HCT116 (cell line): ENCODE measurements around the gene RFX1. TPM values are rescaled to one million over a fixed set of nuclear protein-coding genes. Genes with fewer than 3 reads are reported as not detected.

Source experiments
- ATAC-seq: fragments of 200-7000 bp; cut with Tn5 transposase; 2 replicates; pipeline ENCODE4 v1.9.1; 2020; ENCODE audit warnings: mild to moderate bottlenecking, moderate library complexity
- BruUV-seq: library from RNA; stranded (reverse); fragments of 400-500 nt; replicated peaks from 2 replicates; lab custom pipeline; 2021; lab: Mats Ljungman, UMichigan
- CTCF ChIA-PET: fragments of 300-600 bp; sonication (Branson Sonifier 250); formaldehyde crosslinking; loops from one replicate; lab custom pipeline; 2021; ENCODE audit warnings: antibody characterized with exemption; lab: Charles Lee
- POLR2A ChIA-PET: fragments of 300-600, 350-600 bp; sonication (Branson Sonifier 250); formaldehyde crosslinking; loops from one replicate; lab custom pipeline; 2021; ENCODE audit warnings: antibody characterized with exemption; lab: Charles Lee
- RAD21 ChIA-PET, 2 experiments: fragments of 300-600 bp; sonication (Branson Sonifier 250); formaldehyde crosslinking; loops; one replicate each; lab custom pipeline; 2023; ENCODE audit warnings: low total read pairs in 2 of 2; ENCODE audit not compliant: uncharacterized antibody in 2 of 2, unreplicated experiment in 2 of 2, low non-redundant PET in 1 of 2; lab: Charles Lee
- DNase-seq: peaks from one replicate; pipeline ENCODE4 v3.0.0-alpha.2; 2010; ENCODE audit warnings: low read depth, low spot score
- H2AFZ ChIP-seq: fragments of 200-600 bp; shearing (Covaris generic), sonication (generic); 2 replicates; pipeline ENCODE4 v1.6.1; 2017; ENCODE audit warnings: low read depth, mixed run types, mixed read lengths, antibody characterized with exemption, low read length; ENCODE audit not compliant: poor library complexity, severe bottlenecking
- H3K27ac ChIP-seq: 2 replicates; pipeline ENCODE4 v1.5.1; 2012; ENCODE audit warnings: low read depth, low read length
- H3K27me3 ChIP-seq: fragments of 200-600 bp; sonication (generic); 2 replicates; pipeline ENCODE4 v1.6.1; 2016; ENCODE audit warnings: mixed run types, low read length, mixed read lengths; ENCODE audit not compliant: insufficient read depth
- H3K36me3 ChIP-seq, 2 experiments: fragments of 200-500 bp in 1 of 2; fragments of 200-600 bp in 1 of 2; sonication (Bioruptor generic) in 1 of 2; sonication (generic) in 1 of 2; 2 replicates each; pipeline versions ENCODE4 v1.5.1 to v1.6.1; 2014 to 2016; ENCODE audit warnings: low read length in 2 of 2, inconsistent platforms in 1 of 2, mixed read lengths in 1 of 2, mixed run types in 1 of 2; ENCODE audit not compliant: insufficient read depth in 2 of 2, control insufficient read depth in 1 of 2
- H3K4me1 ChIP-seq, 2 experiments: fragments of 200-600 bp in 1 of 2; sonication (generic) in 1 of 2; 2 replicates each; pipeline versions ENCODE4 v1.5.1 to v1.6.1; 2012 to 2017; ENCODE audit warnings: low read length in 2 of 2, inconsistent platforms in 1 of 2, mild to moderate bottlenecking in 1 of 2, mixed read lengths in 1 of 2, mixed run types in 1 of 2, moderate library complexity in 1 of 2; ENCODE audit not compliant: insufficient read depth in 2 of 2, control insufficient read depth in 1 of 2
- H3K4me2 ChIP-seq: fragments of 200-600 bp; sonication (generic); 2 replicates; pipeline ENCODE4 v1.6.1; 2017; ENCODE audit warnings: mixed run types, low read length, mixed read lengths
- H3K4me3 ChIP-seq, 2 experiments: fragments of 200-600 bp in 1 of 2; sonication (generic) in 1 of 2; replicated peaks in 1 of 2; 2 replicates each; pipeline ENCODE4 v1.5.1; 2011 to 2016; ENCODE audit warnings: low read length in 2 of 2, control low read depth in 1 of 2, low read depth in 1 of 2, mild to moderate bottlenecking in 1 of 2, mixed read lengths in 1 of 2, mixed run types in 1 of 2
- H3K79me2 ChIP-seq: fragments of 200-600 bp; sonication (generic); 2 replicates; pipeline ENCODE4 v1.6.1; 2017; ENCODE audit warnings: mild to moderate bottlenecking, mixed run types, low read length, moderate library complexity, mixed read lengths; ENCODE audit not compliant: insufficient read depth
- H3K9ac ChIP-seq: fragments of 200-600 bp; sonication (generic); 2 replicates; pipeline ENCODE4 v1.6.1; 2016; ENCODE audit warnings: low read length, mixed read lengths
- H3K9me2 ChIP-seq: fragments of 200-600 bp; sonication (generic), shearing (Covaris generic); 2 replicates; pipeline ENCODE4 v1.6.1; 2017; ENCODE audit warnings: mixed run types, mild to moderate bottlenecking, moderate library complexity; ENCODE audit not compliant: insufficient read depth
- H3K9me3 ChIP-seq, 2 experiments: fragments of 200-500 bp in 1 of 2; fragments of 200-600 bp in 1 of 2; sonication (Bioruptor generic) in 1 of 2; sonication (generic) in 1 of 2; 2 replicates each; pipeline ENCODE4 v1.6.1; 2014 to 2017; ENCODE audit warnings: low read length in 2 of 2, mixed read lengths in 2 of 2, inconsistent platforms in 1 of 2, low read depth in 1 of 2, mild to moderate bottlenecking in 1 of 2, mixed run types in 1 of 2, moderate library complexity in 1 of 2; ENCODE audit not compliant: control insufficient read depth in 1 of 2, insufficient read depth in 1 of 2
- H4K20me1 ChIP-seq: fragments of 200-600 bp; sonication (generic), shearing (Covaris generic); 2 replicates; pipeline ENCODE4 v1.6.1; 2017; ENCODE audit warnings: mixed run types, mild to moderate bottlenecking, moderate library complexity; ENCODE audit not compliant: insufficient read depth
- ATF3 ChIP-seq: IDR thresholded peaks from 2 replicates; pipeline ENCODE4 v1.6.1; 2012
- EZH2 ChIP-seq: fragments of 200-600 bp; sonication (generic); IDR thresholded peaks from 2 replicates; pipeline ENCODE4 v1.6.1; 2017; ENCODE audit warnings: antibody characterized with exemption, mixed run types
- EZH2phosphoT487 ChIP-seq: fragments of 200-600 bp; IDR thresholded peaks from 2 replicates; pipeline ENCODE4 v1.6.1; 2018; ENCODE audit warnings: antibody characterized with exemption, borderline replicate concordance
- JUND ChIP-seq: IDR thresholded peaks from 2 replicates; pipeline ENCODE4 v1.6.1; 2012
- MAX ChIP-seq: IDR thresholded peaks from 2 replicates; pipeline ENCODE4 v1.6.1; 2012
- SP1 ChIP-seq: IDR thresholded peaks from 2 replicates; pipeline ENCODE4 v1.6.1; 2012; ENCODE audit warnings: low read depth
- TCF7L2 ChIP-seq: IDR thresholded peaks from 2 replicates; pipeline ENCODE4 v1.7.0; 2011; ENCODE audit warnings: borderline replicate concordance, inconsistent platforms; ENCODE audit not compliant: insufficient read depth, insufficient read length; ENCODE audit errors: extremely low read depth
- intact Hi-C: fragments of 100-400 bp; cut with micrococcal nuclease; formaldehyde crosslinking; loops from 2 replicates; pipeline ENCODE4 v1.10.0; 2022
- total RNA-seq: library from RNA; stranded (reverse); gene quantifications from one replicate; pipeline ENCODE4 v1.2.1, GENCODE V29; 2021; ENCODE audit not compliant: unreplicated experiment

Gene RFX1
- total RNA-seq, 1 experiment from 2014 or later: 16.3 TPM

- Histone ChIP-seq H3K36me3 (peaks cover 4 to 6% of the 10 kb centered on the region in 2 experiments; a peak in 1 of 4 replicates), H3K4me1 (peaks cover 8 to 12% of the 10 kb centered on the region in 2 experiments; a peak in 3 of 4 replicates), H3K4me3 (no peak overlapping the region), H3K79me2 (no peaks in the 10 kb centered on the region), H3K27ac (no peak overlapping the region), H4K20me1 (no peaks in the 10 kb centered on the region), H2AFZ (no peak overlapping the region), H3K9me2 (no peaks in the 10 kb centered on the region), H3K9ac (no peak overlapping the region), H3K27me3 (no peaks in the 10 kb centered on the region), H3K9me3 (no peaks in the 10 kb centered on the region), H3K4me2 (no peak overlapping the region)
- ChIA-PET POLR2A (interaction anchor here (0.9 kb wide), 1 partner anchor 17 kb away, joined by 3 read pairs; the partner anchor contains the start of gene RFX1), RAD21 (no interaction called here), CTCF (no interaction called here)
- DNase-seq: no peak
- TF ChIP-seq JUND (no peak), SP1 (no peak), TCF7L2 (no peak)
- no peak for ATAC-seq
- no TSS peak for BruUV-seq
- intact Hi-C loops: no loop called here
Observed at GRCh38 chr19:13989487-13989886, 16.6 kb downstream of the RFX1 start.

- intact Hi-C loops: no loop called here
- BruUV-seq: no TSS peak
- no peak overlapping the region for H3K4me2 ChIP-seq
- H3K9me2 ChIP-seq: no peaks in the 10 kb centered on the region
- no peaks in the 10 kb centered on the region for H3K27me3 ChIP-seq
- no peaks in the 10 kb centered on the region for H4K20me1 ChIP-seq
- RAD21 ChIA-PET: interaction anchor here in 1 of 2 experiments (0.7 kb wide), 1 partner anchor 34 kb away, joined by 3 read pairs; no protein-coding TSS in a partner anchor
- H3K4me1 ChIP-seq: peaks cover 8 to 12% of the 10 kb centered on the region in 2 experiments; a peak in 3 of 4 replicates
- DNase-seq (no peak), ATAC-seq (no peak)
- peaks cover 1 to 4% of the 10 kb centered on the region in 2 experiments; a peak in 1 of 4 replicates for H3K36me3 ChIP-seq
- no peak overlapping the region; the same call in 1 of the 2 replicates for H3K27ac ChIP-seq
- CTCF ChIA-PET: no interaction called here
- POLR2A ChIA-PET: no interaction called here
- TF ChIP-seq ATF3: no peak
- TF ChIP-seq MAX: no peak
- TF ChIP-seq SP1: no peak
- no peak for TF ChIP-seq EZH2
- TF ChIP-seq EZH2phosphoT487: no peak
- H3K9me3 ChIP-seq: no peaks in the 10 kb centered on the region
- H3K4me3 ChIP-seq: no peak overlapping the region
- H3K9ac ChIP-seq: no peak overlapping the region
- no peak overlapping the region for H2AFZ ChIP-seq
- no peaks in the 10 kb centered on the region for H3K79me2 ChIP-seq
Observed at GRCh38 chr19:13987101-13987890, 18.8 kb downstream of the RFX1 start.
